Measurements from ENCODE around the gene SLC18A2.

DNA sequence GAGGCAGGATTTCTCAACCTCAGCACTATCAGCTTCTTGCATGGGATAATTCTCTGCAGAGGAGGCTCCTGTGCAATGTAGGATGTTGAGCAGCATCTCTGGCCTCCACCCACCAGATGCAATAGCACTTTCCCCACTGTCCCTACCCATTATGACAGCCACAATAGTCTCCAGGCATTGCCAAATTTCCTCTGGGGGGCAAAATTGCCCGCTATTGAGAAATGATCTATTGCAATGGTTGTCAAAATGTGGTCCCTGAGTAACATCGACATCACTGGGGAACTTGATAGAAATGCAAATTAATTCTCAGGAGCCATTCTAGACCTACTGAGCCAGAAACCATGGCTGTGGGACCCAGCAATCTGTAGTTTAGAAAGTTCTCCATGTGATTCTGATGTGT is 36.6 kb upstream of the SLC18A2 start:
- TF ChIP-seq, protein P1, sequence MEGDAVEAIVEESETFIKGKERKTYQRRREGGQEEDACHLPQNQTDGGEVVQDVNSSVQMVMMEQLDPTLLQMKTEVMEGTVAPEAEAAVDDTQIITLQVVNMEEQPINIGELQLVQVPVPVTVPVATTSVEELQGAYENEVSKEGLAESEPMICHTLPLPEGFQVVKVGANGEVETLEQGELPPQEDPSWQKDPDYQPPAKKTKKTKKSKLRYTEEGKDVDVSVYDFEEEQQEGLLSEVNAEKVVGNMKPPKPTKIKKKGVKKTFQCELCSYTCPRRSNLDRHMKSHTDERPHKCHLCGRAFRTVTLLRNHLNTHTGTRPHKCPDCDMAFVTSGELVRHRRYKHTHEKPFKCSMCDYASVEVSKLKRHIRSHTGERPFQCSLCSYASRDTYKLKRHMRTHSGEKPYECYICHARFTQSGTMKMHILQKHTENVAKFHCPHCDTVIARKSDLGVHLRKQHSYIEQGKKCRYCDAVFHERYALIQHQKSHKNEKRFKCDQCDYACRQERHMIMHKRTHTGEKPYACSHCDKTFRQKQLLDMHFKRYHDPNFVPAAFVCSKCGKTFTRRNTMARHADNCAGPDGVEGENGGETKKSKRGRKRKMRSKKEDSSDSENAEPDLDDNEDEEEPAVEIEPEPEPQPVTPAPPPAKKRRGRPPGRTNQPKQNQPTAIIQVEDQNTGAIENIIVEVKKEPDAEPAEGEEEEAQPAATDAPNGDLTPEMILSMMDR (IDR thresholded peaks at IDR 0.05; ENCODE audit: low read depth, low read length, poor library complexity, severe bottlenecking): no peak
- no peak for TF ChIP-seq EZH2phosphoT487 (IDR thresholded peaks at IDR 0.05; ENCODE audit: borderline replicate concordance, low read length)
